ENCODE measurements around the gene KCNMA1.
"Not testable (repeated sequence)": the region's sequence is repeated elsewhere in the genome, so short reads cannot be mapped to it uniquely, and the experiment has no call there.

Gene KCNMA1

GRCh38 chr10:77604941-77605351 lies 32.7 kb downstream of the KCNMA1 start:
- DNase-seq (ENCODE audit: low read depth): no peak

- no peak for DNase-seq (ENCODE audit: low read depth)
Measured at GRCh38 chr10:77604063-77604462, 33.5 kb downstream of the KCNMA1 start.

GRCh38 chr10:77603534-77603927 lies 34.1 kb downstream of the KCNMA1 start:
- DNase-seq (ENCODE audit: low read depth): no peak

- DNase-seq (ENCODE audit: low read depth): no peak
Measured at GRCh38 chr10:77602913-77603533, 34.6 kb downstream of the KCNMA1 start.

GRCh38 chr10:77602231-77602912 lies 35.2 kb downstream of the KCNMA1 start:
- DNase-seq (ENCODE audit: low read depth): no peak

GRCh38 chr10:77601488-77601887 lies 36.1 kb downstream of the KCNMA1 start:
- DNase-seq (ENCODE audit: low read depth): no peak

- no peak for DNase-seq (ENCODE audit: low read depth)
Measured at GRCh38 chr10:77600640-77601039, 37.0 kb downstream of the KCNMA1 start.

- DNase-seq (ENCODE audit: low read depth): no peak
Measured at GRCh38 chr10:77599651-77600050, 38.0 kb downstream of the KCNMA1 start.

GRCh38 chr10:77598606-77599005 lies 39.0 kb downstream of the KCNMA1 start:
- no peak for DNase-seq (ENCODE audit: low read depth)

- DNase-seq (ENCODE audit: low read depth): no peak
Measured at GRCh38 chr10:77597560-77597959, 40.0 kb downstream of the KCNMA1 start.

- no peak for DNase-seq (ENCODE audit: low read depth)
Measured at GRCh38 chr10:77594471-77594783, 43.2 kb downstream of the KCNMA1 start.

GRCh38 chr10:77593771-77594470 lies 43.7 kb downstream of the KCNMA1 start:
- no peak for DNase-seq (ENCODE audit: low read depth)

GRCh38 chr10:77592946-77593636 lies 44.5 kb downstream of the KCNMA1 start:
- DNase-seq (ENCODE audit: low read depth): no peak

GRCh38 chr10:77592510-77592909 lies 45.1 kb downstream of the KCNMA1 start:
- DNase-seq (ENCODE audit: low read depth): no peak

- DNase-seq (ENCODE audit: low read depth): no peak
Measured at GRCh38 chr10:77591238-77591880, 46.2 kb downstream of the KCNMA1 start.

- no peak for DNase-seq (ENCODE audit: low read depth)
Measured at GRCh38 chr10:77590344-77591237, 47.0 kb downstream of the KCNMA1 start.

- not testable (repeated sequence) for DNase-seq (ENCODE audit: low read depth)
Measured at GRCh38 chr10:77589703-77590102, 47.9 kb downstream of the KCNMA1 start.

GRCh38 chr10:77588886-77589285 lies 48.7 kb downstream of the KCNMA1 start:
- no peak for DNase-seq (ENCODE audit: low read depth)

GRCh38 chr10:77587416-77587790 lies 50.2 kb downstream of the KCNMA1 start:
- no peak for DNase-seq (ENCODE audit: low read depth)

- no peak for DNase-seq (ENCODE audit: low read depth)
Measured at GRCh38 chr10:77586719-77587415, 50.7 kb downstream of the KCNMA1 start.

GRCh38 chr10:77584938-77585337 lies 52.7 kb downstream of the KCNMA1 start:
- DNase-seq (ENCODE audit: low read depth): no peak

All from activated T-cell treated with anti-CD3 and anti-CD28 coated beads for 48 hours (primary cell).